HepG2 (cell line): ENCODE data around the gene PCDHGA12. TPM values are rescaled to one million over a fixed set of nuclear protein-coding genes. Genes with fewer than 3 reads are reported as not detected.

Experiments
- ATAC-seq: fragments of 200-7000 bp; cut with Tn5 transposase; 3 replicates; pipeline ENCODE4 v1.9.1; 2020; ENCODE audit warnings: mild to moderate bottlenecking, moderate library complexity
- BruUV-seq: library from RNA; stranded (reverse); fragments of 400-500 nt; replicated peaks from 2 replicates; lab custom pipeline; 2021; lab: Mats Ljungman, UMichigan
- CTCF ChIA-PET: fragments of 300-600 bp; formaldehyde crosslinking; extraction: SDS; loops from one replicate; lab custom pipeline; 2021; ENCODE audit warnings: low total read pairs, inconsistent platforms, low intra/inter-chr PET ratio; lab: Yijun Ruan, JAX
- POLR2A ChIA-PET: fragments of 350-600 bp; sonication (Branson Sonifier 250); formaldehyde crosslinking; loops from one replicate; lab custom pipeline; 2020; ENCODE audit warnings: antibody characterized with exemption, inconsistent platforms; lab: Yijun Ruan, JAX
- DNase-seq: peaks from one replicate; pipeline ENCODE4 v3.0.0-alpha.2; 2015; ENCODE audit warnings: low spot score
- FAIRE-seq: peaks from 3 replicates; lab custom pipeline; 2011; peaks lifted over from hg19 to GRCh38; lab: Jason Lieb, UNC
- H2AFZ ChIP-seq: one replicate; pipeline ENCODE4 v1.6.1; 2011; ENCODE audit warnings: low read length, inconsistent platforms
- H3K27ac ChIP-seq: fragments of 300-600 bp; 3 replicates; pipeline ENCODE4 v1.8.0; 2011; ENCODE audit warnings: mixed run types, mild to moderate bottlenecking, mixed read lengths, low read length, inconsistent platforms; ENCODE audit not compliant: insufficient read depth; ENCODE audit errors: extremely low read length
- H3K27me3 ChIP-seq, 2 experiments: fragments of 200-600 bp in 1 of 2; 2 replicates in 1 of 2; 3 replicates in 1 of 2; pipeline versions ENCODE4 v1.6.0 to v1.8.0; 2011; ENCODE audit warnings: low read length in 2 of 2, mild to moderate bottlenecking in 2 of 2, moderate library complexity in 2 of 2, inconsistent platforms in 1 of 2; ENCODE audit not compliant: insufficient read depth in 2 of 2, control insufficient read depth in 1 of 2
- H3K36me3 ChIP-seq, 2 experiments: fragments of 200-600 bp in 1 of 2; replicated peaks in 1 of 2; 2 replicates in 1 of 2; 3 replicates in 1 of 2; pipeline versions ENCODE4 v1.5.1 to v1.8.0; 2011; ENCODE audit warnings: low read length in 2 of 2, inconsistent platforms in 1 of 2; ENCODE audit not compliant: insufficient read depth in 2 of 2, control insufficient read depth in 1 of 2
- H3K4me1 ChIP-seq: 2 replicates; pipeline ENCODE4 v1.5.1; 2012; ENCODE audit warnings: low read length, inconsistent platforms; ENCODE audit not compliant: insufficient read depth
- H3K4me2 ChIP-seq: 2 replicates; pipeline ENCODE4 v1.6.0; 2011; ENCODE audit warnings: low read depth, low read length, inconsistent platforms
- H3K4me3 ChIP-seq, 3 experiments: fragments of 200-600 bp in 1 of 3; sonication (generic), shearing (Covaris generic) in 1 of 3; replicated peaks in 1 of 3; 2 replicates each; pipeline ENCODE4 v1.5.1; 2011 to 2016; ENCODE audit warnings: low read length in 3 of 3, inconsistent platforms in 2 of 3, low read depth in 2 of 3, mild to moderate bottlenecking in 2 of 3, control low read depth in 1 of 3, mixed read lengths in 1 of 3; ENCODE audit not compliant: insufficient read depth in 1 of 3
- H3K79me2 ChIP-seq: one replicate; pipeline ENCODE4 v1.6.1; 2011; ENCODE audit warnings: low read length, inconsistent platforms; ENCODE audit not compliant: insufficient read depth
- H3K9ac ChIP-seq: 2 replicates; pipeline ENCODE4 v1.6.0; 2011; ENCODE audit warnings: mild to moderate bottlenecking, low read depth, low read length, inconsistent platforms; ENCODE audit not compliant: insufficient read depth
- H3K9me3 ChIP-seq: 2 replicates; pipeline ENCODE4 v1.5.1; 2012; ENCODE audit warnings: mild to moderate bottlenecking, low read length
- H4K20me1 ChIP-seq: 2 replicates; pipeline ENCODE4 v1.6.0; 2011; ENCODE audit warnings: inconsistent platforms, mild to moderate bottlenecking, low read length, moderate library complexity; ENCODE audit not compliant: insufficient read depth
- CHD4 ChIP-seq: fragments of 200-600 bp; sonication (generic); IDR thresholded peaks from 2 replicates; pipeline ENCODE4 v1.7.0; 2017; ENCODE audit warnings: mild to moderate bottlenecking, low read length, borderline replicate concordance
- MED1 ChIP-seq: sonication (generic); formaldehyde crosslinking; IDR thresholded peaks from 2 replicates; pipeline ENCODE4 v1.4.0; 2020; ENCODE audit warnings: missing genetic modification reagents
- NBN ChIP-seq: fragments of 450-650 bp; conservative IDR thresholded peaks from 2 replicates; pipeline ENCODE4 v1.6.1; 2017
- POLR2G ChIP-seq: fragments of 200-400 bp; formaldehyde crosslinking; IDR thresholded peaks from 2 replicates; pipeline ENCODE4 v1.6.1; 2018; ENCODE audit warnings: mild to moderate bottlenecking, low read depth, low read length, moderate library complexity
- RARG ChIP-seq: sonication (generic); formaldehyde crosslinking; IDR thresholded peaks from 2 replicates; pipeline ENCODE4 v1.4.0; 2020; ENCODE audit warnings: low read depth, mild to moderate bottlenecking, missing genetic modification reagents
- STAT5B ChIP-seq: sonication (generic); formaldehyde crosslinking; IDR thresholded peaks from 2 replicates; pipeline ENCODE4 v1.4.0; 2020; ENCODE audit warnings: missing genetic modification reagents
- THYN1 ChIP-seq: sonication (generic); formaldehyde crosslinking; IDR thresholded peaks from 2 replicates; pipeline ENCODE4 v1.8.1; 2023; ENCODE audit warnings: low read depth, mild to moderate bottlenecking, moderate library complexity, missing genetic modification reagents, borderline replicate concordance
- ZBTB20 ChIP-seq: sonication (generic); formaldehyde crosslinking; IDR thresholded peaks from 2 replicates; pipeline ENCODE4 v1.8.1; 2023; ENCODE audit warnings: missing genetic modification reagents, low read depth, mild to moderate bottlenecking, borderline replicate concordance
- ZEB1 ChIP-seq: IDR thresholded peaks from 2 replicates; pipeline ENCODE4 v1.6.1; 2012; ENCODE audit warnings: mild to moderate bottlenecking, low read depth, inconsistent platforms; ENCODE audit not compliant: insufficient replicate concordance
- ZFP36 ChIP-seq: fragments of 150-350 bp; IDR thresholded peaks from 2 replicates; pipeline ENCODE4 v1.6.1; 2018; ENCODE audit warnings: borderline replicate concordance, low read length, low read depth; ENCODE audit not compliant: partially characterized antibody
- ZNF136 ChIP-seq: sonication (generic); formaldehyde crosslinking; IDR thresholded peaks from 2 replicates; pipeline ENCODE4 v1.8.1; 2022; ENCODE audit warnings: low read depth, mild to moderate bottlenecking, moderate library complexity, missing genetic modification reagents
- ZNF33B ChIP-seq: sonication (generic); formaldehyde crosslinking; IDR thresholded peaks from 2 replicates; pipeline ENCODE4 v1.5.1; 2020; ENCODE audit warnings: mild to moderate bottlenecking, missing genetic modification reagents
- ZNF468 ChIP-seq: sonication (generic); formaldehyde crosslinking; IDR thresholded peaks from 2 replicates; pipeline ENCODE4 v1.8.0; 2022; ENCODE audit warnings: mild to moderate bottlenecking, moderate library complexity, missing genetic modification reagents
- ZNF546 ChIP-seq: sonication (generic); formaldehyde crosslinking; conservative IDR thresholded peaks from 2 replicates; pipeline ENCODE4 v1.8.1; 2023; ENCODE audit warnings: mild to moderate bottlenecking, missing genetic modification reagents
- ZNF850 ChIP-seq: sonication (generic); formaldehyde crosslinking; conservative IDR thresholded peaks from 2 replicates; pipeline ENCODE4 v1.9.0; 2021; ENCODE audit warnings: mild to moderate bottlenecking, missing genetic modification reagents
- WGBS: methylation state at CpG from one replicate; pipeline ENCODE4 v1.1.6; 2017; ENCODE audit warnings: low lambda C conversion rate; 5-methylcytosine and 5-hydroxymethylcytosine counted together
- in situ Hi-C: cut with HindIII; loops from 2 replicates; pipeline ENCODE4 v1.10.0; 2017; ENCODE audit warnings: low pct_unique_long_range_greater_than_20kb; ENCODE audit not compliant: extremely low pct_ligation_motif_present
- intact Hi-C: fragments of 100-400 bp; cut with micrococcal nuclease; formaldehyde crosslinking; loops from one replicate; pipeline ENCODE4 v1.10.0; 2022; ENCODE audit not compliant: unreplicated experiment
- polyA plus RNA-seq, 8 experiments: library from polyadenylated mRNA; depleted of rRNA in 3 of 8; stranded (reverse) in 7 of 8; unstranded in 1 of 8; fragments of >200 nt; fragmentation: Illumina TruSeq in 4 of 8; extraction: Trizol in 4 of 8; gene quantifications; 2 replicates each; pipeline versions ENCODE4 v1.2.1 to v1.2.3, GENCODE V29; 2011 to 2016; ENCODE audit warnings: low read depth in 4 of 8, missing spikeins in 1 of 8, mixed read lengths in 1 of 8; ENCODE audit not compliant: insufficient read depth in 1 of 8
- total RNA-seq, 5 experiments: library from RNA; depleted of rRNA; stranded (reverse); fragments of >200 nt; fragmentation: Illumina TruSeq; extraction: Trizol; gene quantifications; 2 replicates each; pipeline ENCODE4 v1.2.3, GENCODE V29; 2016; ENCODE audit warnings: low read depth in 1 of 5
- TF ChIP-seq, protein P1 (sequence below): sonication (generic); formaldehyde crosslinking; IDR thresholded peaks from 2 replicates; pipeline ENCODE4 v1.8.0; 2022; ENCODE audit warnings: missing genetic modification reagents, mild to moderate bottlenecking, moderate library complexity, borderline replicate concordance
- TF ChIP-seq, protein P2 (sequence below): sonication (generic); formaldehyde crosslinking; IDR thresholded peaks from 2 replicates; pipeline ENCODE4 v1.8.0; 2022; ENCODE audit warnings: missing genetic modification reagents, low read depth, mild to moderate bottlenecking, borderline replicate concordance

The PCDHGA12 gene
- total and polyA plus RNA-seq, 2 of the 13 experiments (the other 11 are each of a cell fraction or from before 2014, with no cell fraction given): 0.07 to 0.13 TPM

DNA sequence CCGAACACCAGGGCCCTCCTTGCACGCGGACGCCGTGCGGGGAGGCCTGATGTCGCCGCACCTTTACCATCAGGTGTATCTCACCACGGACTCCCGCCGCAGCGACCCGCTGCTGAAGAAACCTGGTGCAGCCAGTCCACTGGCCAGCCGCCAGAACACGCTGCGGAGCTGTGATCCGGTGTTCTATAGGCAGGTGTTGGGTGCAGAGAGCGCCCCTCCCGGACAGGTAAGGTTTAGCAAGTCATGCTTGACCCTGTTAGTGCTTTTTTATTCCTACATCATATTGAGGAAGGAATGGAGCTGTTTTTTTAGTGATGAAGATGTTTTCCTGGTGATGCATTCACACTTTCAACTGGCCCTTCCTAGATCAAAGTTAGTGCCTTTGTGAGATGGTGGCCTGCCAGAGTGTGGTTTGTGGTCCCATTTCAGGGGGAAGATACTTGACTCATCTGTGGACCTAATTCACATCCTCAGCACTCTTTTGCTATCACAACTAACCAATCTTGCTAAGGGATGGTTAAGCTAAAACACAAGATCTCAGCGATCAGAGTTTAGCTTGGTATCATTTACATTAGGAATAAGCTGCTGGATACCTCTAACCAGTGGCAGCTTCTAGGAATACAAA lies 48.1 kb downstream of the PCDHGA12 start:
- Histone ChIP-seq H3K9me3 (no peaks in the 10 kb centered on the region), H3K4me2 (no peak overlapping the region), H2AFZ (no peak overlapping the region), H3K9ac (no peak overlapping the region), H4K20me1 (no peaks in the 10 kb centered on the region), H3K4me3 (no peak overlapping the region), H3K4me1 (no peaks in the 10 kb centered on the region), H3K27ac (no peak overlapping the region), H3K79me2 (no peaks in the 10 kb centered on the region), H3K36me3 (no peaks in the 10 kb centered on the region), H3K27me3 (peaks cover 1 to 8% of the 10 kb centered on the region in 2 experiments; a peak in 1 of 5 replicates)
- no TSS peak for BruUV-seq
- in situ Hi-C loops: no loop called here
- CTCF ChIA-PET: no interaction called here
- TF ChIP-seq STAT5B (CRISPR knock-in tag) (no peak), ZBTB20 (CRISPR knock-in tag) (no peak), ZNF136 (CRISPR knock-in tag) (no peak), THYN1 (CRISPR knock-in tag) (no peak), ZEB1 (peak; percentile 73)
- ATAC-seq (no peak), DNase-seq (no peak), FAIRE-seq (no peak)
- 79% methylated on average over 20 of the region's 20 CpGs for WGBS
- intact Hi-C loops: no loop called here
- POLR2A ChIA-PET: no interaction called here

DNA sequence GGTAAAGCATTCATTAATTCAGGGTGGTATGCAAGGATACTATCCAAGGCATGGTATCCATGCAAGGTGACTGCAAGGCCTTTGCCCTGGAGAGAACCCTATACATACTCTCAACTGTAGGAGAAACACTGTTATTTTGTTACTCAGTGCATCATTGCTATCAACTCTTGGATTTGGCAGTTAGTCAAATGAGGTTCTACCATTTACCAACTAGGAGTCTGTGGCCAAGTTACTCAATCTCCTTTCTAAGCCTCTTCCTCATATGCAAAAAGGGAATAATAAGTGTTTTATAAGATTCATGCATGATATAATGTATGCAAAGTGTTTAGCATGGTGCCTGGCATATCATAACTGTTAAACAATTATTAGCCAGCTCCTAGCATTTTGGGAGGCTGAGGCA lies 49.5 kb downstream of the PCDHGA12 start:
- H3K4me1 ChIP-seq: no peaks in the 10 kb centered on the region
- H3K79me2 ChIP-seq: no peaks in the 10 kb centered on the region
- no peak overlapping the region for H3K27ac ChIP-seq
- peaks cover 2 to 14% of the 10 kb centered on the region in 2 experiments; a peak in 2 of 5 replicates for H3K27me3 ChIP-seq
- no peaks in the 10 kb centered on the region for H4K20me1 ChIP-seq
- H3K9ac ChIP-seq: no peak overlapping the region
- ATAC-seq (no peak), FAIRE-seq (no peak), DNase-seq (no peak)
- H3K9me3 ChIP-seq: no peaks in the 10 kb centered on the region
- ChIA-PET CTCF (no interaction called here), POLR2A (no interaction called here)
- no peaks in the 10 kb centered on the region for H3K36me3 ChIP-seq
- BruUV-seq: no TSS peak
- in situ Hi-C loops: no loop called here
- intact Hi-C loops: no loop called here
- H3K4me3 ChIP-seq: no peak overlapping the region
- H3K4me2 ChIP-seq: no peak overlapping the region
- H2AFZ ChIP-seq: no peak overlapping the region
- no peak for TF ChIP-seq ZFP36
- TF ChIP-seq, protein P1, sequence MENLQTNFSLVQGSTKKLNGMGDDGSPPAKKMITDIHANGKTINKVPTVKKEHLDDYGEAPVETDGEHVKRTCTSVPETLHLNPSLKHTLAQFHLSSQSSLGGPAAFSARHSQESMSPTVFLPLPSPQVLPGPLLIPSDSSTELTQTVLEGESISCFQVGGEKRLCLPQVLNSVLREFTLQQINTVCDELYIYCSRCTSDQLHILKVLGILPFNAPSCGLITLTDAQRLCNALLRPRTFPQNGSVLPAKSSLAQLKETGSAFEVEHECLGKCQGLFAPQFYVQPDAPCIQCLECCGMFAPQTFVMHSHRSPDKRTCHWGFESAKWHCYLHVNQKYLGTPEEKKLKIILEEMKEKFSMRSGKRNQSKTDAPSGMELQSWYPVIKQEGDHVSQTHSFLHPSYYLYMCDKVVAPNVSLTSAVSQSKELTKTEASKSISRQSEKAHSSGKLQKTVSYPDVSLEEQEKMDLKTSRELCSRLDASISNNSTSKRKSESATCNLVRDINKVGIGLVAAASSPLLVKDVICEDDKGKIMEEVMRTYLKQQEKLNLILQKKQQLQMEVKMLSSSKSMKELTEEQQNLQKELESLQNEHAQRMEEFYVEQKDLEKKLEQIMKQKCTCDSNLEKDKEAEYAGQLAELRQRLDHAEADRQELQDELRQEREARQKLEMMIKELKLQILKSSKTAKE: no peak
- no peak for TF ChIP-seq ZNF850
- no peak for TF ChIP-seq CHD4
- no peak for TF ChIP-seq ZNF33B
- TF ChIP-seq ZNF546 (CRISPR knock-in tag): no peak
- TF ChIP-seq RARG (CRISPR knock-in tag): no peak
- TF ChIP-seq NBN: no peak
- no peak for TF ChIP-seq ZNF468 (CRISPR knock-in tag)
- TF ChIP-seq MED1: no peak
- TF ChIP-seq, protein P2, sequence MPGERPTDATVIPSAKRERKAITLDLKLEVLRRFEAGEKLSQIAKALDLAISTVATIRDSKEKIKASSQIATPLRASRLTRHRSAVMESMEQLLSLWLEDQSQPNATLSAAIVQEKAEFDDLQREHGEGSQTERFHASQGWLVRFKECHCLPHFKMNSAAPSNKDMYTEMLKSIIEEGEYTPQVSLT (CRISPR knock-in tag): no peak
- no peak for TF ChIP-seq POLR2G
